Measurements from ENCODE around the gene DHCR7.

The DHCR7 gene

DNA sequence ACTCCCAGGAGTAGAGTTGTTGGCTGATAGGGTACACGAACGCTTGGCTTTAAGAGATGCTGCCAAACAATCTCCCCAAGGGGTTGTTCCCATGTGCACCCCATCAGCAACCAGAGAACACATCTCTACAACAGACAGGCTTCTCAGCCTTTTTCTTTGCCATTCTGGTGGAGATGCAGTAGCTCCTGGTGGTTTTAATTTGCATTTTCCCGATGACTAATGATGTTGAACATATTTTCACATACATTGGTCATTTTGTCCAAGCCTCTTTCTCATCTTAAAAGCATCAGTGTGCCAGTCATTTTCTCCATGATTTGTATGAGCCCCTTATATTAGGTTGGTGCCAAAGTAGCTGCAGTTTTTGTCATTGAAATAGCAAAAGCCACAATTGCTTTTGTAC, 21.8 kb downstream of the DHCR7 start:
- Histone ChIP-seq H3K9ac (ENCODE audit: low read length) (no peak overlapping the region), H2AFZ (ENCODE audit: insufficient read depth, low read length, poor library complexity) (no peak overlapping the region), H3K79me1 (ENCODE audit: low read length) (no peaks in the 10 kb centered on the region), H3K4me2 (ENCODE audit: low read length) (no peak overlapping the region), H3K79me2 (ENCODE audit: control insufficient read depth, insufficient read depth, low read length, poor library complexity) (no peaks in the 10 kb centered on the region), H2AK5ac (ENCODE audit: low read length) (no peak overlapping the region), H3K36me3 (ENCODE audit: control insufficient read depth in 1 of 2, insufficient read depth in 2 of 2, low read length in 2 of 2) (no peaks in the 10 kb centered on the region), H4K8ac (ENCODE audit: low read depth, low read length) (no peak overlapping the region), H3K23ac (ENCODE audit: low read length) (no peak overlapping the region), H3K4me1 (ENCODE audit: control insufficient read depth in 1 of 2, insufficient read depth in 2 of 2, low read length in 2 of 2) (peaks cover 2% of the 10 kb centered on the region in 2 experiments), H2BK5ac (ENCODE audit: low read depth, low read length, poor library complexity) (no peak overlapping the region), H3K4me3 (ENCODE audit: low read depth, low read length) (no peak overlapping the region), H3K4ac (ENCODE audit: low read depth, low read length) (no peak overlapping the region), H4K91ac (ENCODE audit: low read depth, low read length) (no peak overlapping the region), H3K27ac (ENCODE audit: low read depth, low read length) (no peak overlapping the region), H3K9me3 (ENCODE audit: insufficient read depth, low read depth, low read length) (peaks cover 3% of the 10 kb centered on the region), H3K14ac (ENCODE audit: low read length) (no peak overlapping the region), H3K27me3 (ENCODE audit: insufficient read depth, low read length) (no peaks in the 10 kb centered on the region), H3K18ac (ENCODE audit: low read length) (no peak overlapping the region), H4K12ac (ENCODE audit: low read depth, low read length) (no peak overlapping the region), H2BK12ac (ENCODE audit: low read length) (no peak overlapping the region), H2BK120ac (ENCODE audit: insufficient read depth, low read length, poor library complexity) (no peak overlapping the region)
- no CpG with 5 or more reads among the region's 3 CpGs for WGBS (ENCODE audit: extremely low coverage, insufficient coverage, insufficient read length)
- DNase-seq = no peak

DNA sequence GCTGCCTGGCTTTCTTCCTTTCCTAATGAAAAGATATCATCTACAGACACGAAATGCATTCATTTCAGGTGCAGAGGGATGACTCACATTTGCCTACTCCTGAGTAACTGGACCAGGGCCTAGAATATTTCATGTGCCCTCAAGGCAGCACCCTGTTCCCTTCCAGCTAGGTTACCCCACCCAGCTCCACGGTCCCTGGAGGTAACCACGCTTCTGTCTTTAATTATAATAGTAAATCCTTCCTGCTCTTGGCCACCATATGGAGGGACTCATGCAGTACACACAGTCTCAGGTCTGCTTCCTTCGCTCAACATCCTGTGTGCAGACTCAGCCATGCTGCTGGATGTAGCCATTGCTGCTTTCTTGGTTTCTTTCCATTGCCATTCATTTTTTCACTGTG, 22.3 kb downstream of the DHCR7 start:
- no peak overlapping the region for H3K23ac ChIP-seq (ENCODE audit: low read length)
- H3K27ac ChIP-seq (ENCODE audit: low read depth, low read length) = no peak overlapping the region
- no peak overlapping the region for H2BK5ac ChIP-seq (ENCODE audit: low read depth, low read length, poor library complexity)
- no peak overlapping the region for H3K18ac ChIP-seq (ENCODE audit: low read length)
- no peaks in the 10 kb centered on the region for H3K27me3 ChIP-seq (ENCODE audit: insufficient read depth, low read length)
- no peak overlapping the region for H2AFZ ChIP-seq (ENCODE audit: insufficient read depth, low read length, poor library complexity)
- H4K12ac ChIP-seq (ENCODE audit: low read depth, low read length) = no peak overlapping the region
- H3K9ac ChIP-seq (ENCODE audit: low read length) = no peak overlapping the region
- no peak overlapping the region for H2AK5ac ChIP-seq (ENCODE audit: low read length)
- no peaks in the 10 kb centered on the region for H3K36me3 ChIP-seq (ENCODE audit: control insufficient read depth in 1 of 2, insufficient read depth in 2 of 2, low read length in 2 of 2)
- no CpG with 5 or more reads among the region's 4 CpGs for WGBS (ENCODE audit: extremely low coverage, insufficient coverage, insufficient read length)
- H4K91ac ChIP-seq (ENCODE audit: low read depth, low read length) = no peak overlapping the region
- H3K4ac ChIP-seq (ENCODE audit: low read depth, low read length) = no peak overlapping the region
- H3K9me3 ChIP-seq (ENCODE audit: insufficient read depth, low read depth, low read length) = peaks cover 3% of the 10 kb centered on the region
- no peaks in the 10 kb centered on the region for H3K79me2 ChIP-seq (ENCODE audit: control insufficient read depth, insufficient read depth, low read length, poor library complexity)
- no peak overlapping the region for H3K4me2 ChIP-seq (ENCODE audit: low read length)
- H2BK120ac ChIP-seq (ENCODE audit: insufficient read depth, low read length, poor library complexity) = no peak overlapping the region
- H2BK12ac ChIP-seq (ENCODE audit: low read length) = no peak overlapping the region
- H3K79me1 ChIP-seq (ENCODE audit: low read length) = no peaks in the 10 kb centered on the region
- no peak overlapping the region for H3K4me3 ChIP-seq (ENCODE audit: low read depth, low read length)
- DNase-seq = peak in 1 of 2 donors; percentile 21
- no peaks in the 10 kb centered on the region for H3K4me1 ChIP-seq (ENCODE audit: control insufficient read depth in 1 of 2, insufficient read depth in 2 of 2, low read length in 2 of 2)
- no peak overlapping the region for H4K8ac ChIP-seq (ENCODE audit: low read depth, low read length)
- H3K14ac ChIP-seq (ENCODE audit: low read length) = no peak overlapping the region

DNA sequence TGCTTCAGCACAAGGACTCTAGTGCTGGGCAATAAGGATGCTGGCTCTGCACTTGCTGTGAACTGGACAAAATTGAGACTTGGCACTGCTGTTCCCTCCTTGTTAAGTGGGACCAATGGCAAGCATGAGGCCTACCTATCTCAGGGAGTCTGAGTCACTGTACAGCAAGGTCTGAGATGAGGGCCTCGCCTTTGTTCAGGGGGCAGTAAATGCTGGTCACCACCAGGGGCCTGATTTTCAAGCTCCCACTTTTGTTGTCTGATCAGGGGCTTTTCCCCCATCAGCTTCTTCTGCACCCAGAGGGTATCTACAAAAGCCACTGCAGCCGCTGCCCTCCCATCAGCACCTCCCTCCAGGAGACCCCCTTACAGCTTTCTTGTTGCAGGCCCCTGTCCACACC, 22.8 kb downstream of the DHCR7 start:
- H3K9ac ChIP-seq (ENCODE audit: low read length) = no peak overlapping the region
- DNase-seq = no peak
- H3K9me3 ChIP-seq (ENCODE audit: insufficient read depth, low read depth, low read length) = peaks cover 3% of the 10 kb centered on the region
- H2BK5ac ChIP-seq (ENCODE audit: low read depth, low read length, poor library complexity) = no peak overlapping the region
- H3K79me1 ChIP-seq (ENCODE audit: low read length) = no peaks in the 10 kb centered on the region
- no peak overlapping the region for H4K91ac ChIP-seq (ENCODE audit: low read depth, low read length)
- no CpG with 5 or more reads among the region's 2 CpGs for WGBS (ENCODE audit: extremely low coverage, insufficient coverage, insufficient read length)
- no peak overlapping the region for H2BK12ac ChIP-seq (ENCODE audit: low read length)
- H3K4ac ChIP-seq (ENCODE audit: low read depth, low read length) = no peak overlapping the region
- no peak overlapping the region for H3K23ac ChIP-seq (ENCODE audit: low read length)
- no peak overlapping the region for H3K4me3 ChIP-seq (ENCODE audit: low read depth, low read length)
- H3K4me2 ChIP-seq (ENCODE audit: low read length) = no peak overlapping the region
- H4K12ac ChIP-seq (ENCODE audit: low read depth, low read length) = no peak overlapping the region
- H2BK120ac ChIP-seq (ENCODE audit: insufficient read depth, low read length, poor library complexity) = no peak overlapping the region
- H4K8ac ChIP-seq (ENCODE audit: low read depth, low read length) = no peak overlapping the region
- H3K27ac ChIP-seq (ENCODE audit: low read depth, low read length) = no peak overlapping the region
- H2AFZ ChIP-seq (ENCODE audit: insufficient read depth, low read length, poor library complexity) = no peak overlapping the region
- no peaks in the 10 kb centered on the region for H3K36me3 ChIP-seq (ENCODE audit: control insufficient read depth in 1 of 2, insufficient read depth in 2 of 2, low read length in 2 of 2)
- H2AK5ac ChIP-seq (ENCODE audit: low read length) = no peak overlapping the region
- no peak overlapping the region for H3K18ac ChIP-seq (ENCODE audit: low read length)
- H3K14ac ChIP-seq (ENCODE audit: low read length) = no peak overlapping the region
- H3K4me1 ChIP-seq (ENCODE audit: control insufficient read depth in 1 of 2, insufficient read depth in 2 of 2, low read length in 2 of 2) = no peaks in the 10 kb centered on the region
- no peaks in the 10 kb centered on the region for H3K79me2 ChIP-seq (ENCODE audit: control insufficient read depth, insufficient read depth, low read length, poor library complexity)
- no peaks in the 10 kb centered on the region for H3K27me3 ChIP-seq (ENCODE audit: insufficient read depth, low read length)

DNA sequence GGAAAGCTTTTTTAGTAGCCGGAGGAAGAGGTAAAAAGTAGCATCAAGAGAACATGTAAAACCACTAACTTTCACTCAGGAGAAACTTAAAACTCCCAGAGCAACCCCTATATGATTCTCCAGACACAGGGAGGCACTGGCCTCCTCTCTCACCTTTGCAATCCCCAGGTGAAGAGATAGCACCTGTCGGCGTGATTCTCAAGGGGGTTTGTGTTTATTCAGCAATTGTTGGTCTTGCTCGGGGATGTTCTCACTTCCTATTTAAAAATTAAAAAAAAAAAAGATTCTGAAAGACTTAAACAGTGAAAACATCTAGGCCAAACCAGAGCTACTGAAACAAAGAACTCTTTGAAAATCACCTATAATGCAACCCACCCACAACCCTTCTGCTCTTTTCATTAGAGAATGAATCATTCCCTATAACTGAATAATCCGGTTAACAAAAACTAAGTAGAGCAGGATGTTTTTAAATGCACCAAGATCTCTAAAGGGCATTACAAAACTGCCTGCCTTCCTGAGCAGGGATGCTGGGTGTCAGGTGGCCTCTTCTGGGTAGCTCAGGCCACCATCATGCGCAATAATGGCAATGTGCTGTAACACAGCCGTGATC, 24.9 kb downstream of the DHCR7 start:
- H2BK12ac ChIP-seq (ENCODE audit: low read length) = no peak overlapping the region
- no peak overlapping the region for H4K12ac ChIP-seq (ENCODE audit: low read depth, low read length)
- H2BK5ac ChIP-seq (ENCODE audit: low read depth, low read length, poor library complexity) = no peak overlapping the region
- no peaks in the 10 kb centered on the region for H3K4me1 ChIP-seq (ENCODE audit: control insufficient read depth in 1 of 2, insufficient read depth in 2 of 2, low read length in 2 of 2)
- no peak overlapping the region for H2BK120ac ChIP-seq (ENCODE audit: insufficient read depth, low read length, poor library complexity)
- no peak overlapping the region for H2AK5ac ChIP-seq (ENCODE audit: low read length)
- no peak overlapping the region for H4K8ac ChIP-seq (ENCODE audit: low read depth, low read length)
- no peak overlapping the region for H3K27ac ChIP-seq (ENCODE audit: low read depth, low read length)
- no peaks in the 10 kb centered on the region for H3K9me3 ChIP-seq (ENCODE audit: insufficient read depth, low read depth, low read length)
- H3K9ac ChIP-seq (ENCODE audit: low read length) = no peak overlapping the region
- H3K14ac ChIP-seq (ENCODE audit: low read length) = no peak overlapping the region
- H3K23ac ChIP-seq (ENCODE audit: low read length) = no peak overlapping the region
- H3K79me1 ChIP-seq (ENCODE audit: low read length) = no peaks in the 10 kb centered on the region
- H2AFZ ChIP-seq (ENCODE audit: insufficient read depth, low read length, poor library complexity) = no peak overlapping the region
- H3K36me3 ChIP-seq (ENCODE audit: control insufficient read depth in 1 of 2, insufficient read depth in 2 of 2, low read length in 2 of 2) = no peaks in the 10 kb centered on the region
- no peak overlapping the region for H3K4me3 ChIP-seq (ENCODE audit: low read depth, low read length)
- no peaks in the 10 kb centered on the region for H3K79me2 ChIP-seq (ENCODE audit: control insufficient read depth, insufficient read depth, low read length, poor library complexity)
- H3K27me3 ChIP-seq (ENCODE audit: insufficient read depth, low read length) = no peaks in the 10 kb centered on the region
- WGBS (ENCODE audit: extremely low coverage, insufficient coverage, insufficient read length) = no CpG with 5 or more reads among the region's 7 CpGs
- DNase-seq = no peak
- H4K91ac ChIP-seq (ENCODE audit: low read depth, low read length) = no peak overlapping the region
- no peak overlapping the region for H3K4me2 ChIP-seq (ENCODE audit: low read length)
- H3K4ac ChIP-seq (ENCODE audit: low read depth, low read length) = no peak overlapping the region
- no peak overlapping the region for H3K18ac ChIP-seq (ENCODE audit: low read length)
